HG02610 (cell line): ENCODE data around the gene AFAP1.

Experiments used
- ATAC-seq: cut with Tn5 transposase; IDR thresholded peaks from one replicate; pipeline ENCODE4 v1.9.1; 2021; ENCODE audit warnings: mild to moderate bottlenecking, moderate library complexity; ENCODE audit not compliant: unreplicated experiment

AFAP1 gene

DNA sequence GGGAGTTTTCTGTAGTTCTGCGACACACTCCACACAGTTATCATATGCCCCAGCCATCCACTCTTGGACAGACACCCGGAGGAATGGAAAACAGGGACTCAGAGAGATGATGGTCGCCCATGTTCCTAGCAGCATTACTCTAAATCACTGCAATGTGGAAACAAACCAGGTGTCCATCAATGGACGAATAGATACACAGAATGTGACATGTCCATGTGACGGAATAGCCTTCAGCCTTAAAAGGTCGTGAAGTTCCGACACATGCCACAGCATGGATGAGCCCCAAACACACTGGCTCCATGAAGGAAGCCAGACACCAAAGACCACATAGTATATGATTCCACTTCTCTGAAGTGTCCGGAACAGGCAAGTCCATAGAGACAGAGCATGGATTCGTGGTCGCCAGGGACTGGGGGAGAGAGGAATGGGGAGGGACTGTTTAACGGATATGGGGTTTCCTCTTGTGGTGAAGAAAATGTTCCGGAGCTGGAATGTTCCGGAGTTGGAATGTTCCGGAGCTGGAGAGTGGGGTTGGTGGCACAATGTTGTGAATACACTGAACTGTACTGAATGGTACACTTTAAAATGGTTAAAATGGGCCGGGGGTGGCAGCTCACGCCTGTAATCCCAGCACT, 28.7 kb upstream of the AFAP1 start:
- ATAC-seq = no peak

DNA sequence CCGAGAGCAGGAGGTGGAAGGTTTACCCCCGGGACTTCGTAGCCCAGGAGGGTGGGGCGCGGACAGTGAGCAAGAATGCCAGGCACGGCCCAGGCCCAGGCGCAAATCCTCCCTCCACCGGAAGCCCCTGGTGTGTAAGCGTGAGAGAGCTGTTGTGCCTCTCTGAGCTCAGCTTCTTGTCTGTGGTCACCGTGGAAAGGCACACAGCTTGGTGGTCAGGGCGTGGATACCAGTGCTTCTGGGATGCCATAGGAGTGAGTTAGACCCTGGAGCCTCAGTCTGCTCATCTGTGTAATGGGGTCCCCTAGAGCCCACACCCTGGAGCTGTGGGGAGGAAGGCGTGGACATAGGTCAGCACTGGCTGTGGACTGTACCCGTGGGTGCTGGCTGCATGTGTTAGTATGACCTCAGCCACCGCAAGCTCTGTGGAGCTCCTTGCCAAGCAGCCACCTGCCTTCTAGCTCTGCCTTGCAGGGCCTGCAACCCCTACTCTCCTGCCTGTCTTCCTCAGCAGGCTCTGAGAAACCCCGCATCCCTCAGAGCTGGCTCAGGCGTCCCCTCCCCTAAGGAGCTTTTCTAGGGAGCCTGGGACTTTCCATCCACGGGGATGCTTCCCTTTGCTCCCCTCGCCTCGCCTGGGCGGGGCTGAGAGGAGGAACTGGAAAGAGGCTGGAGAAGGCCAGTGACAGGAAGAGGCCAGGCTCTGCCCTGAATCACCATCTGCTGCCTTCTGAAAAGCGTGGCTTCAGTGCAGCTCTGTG, 28.0 kb upstream of the AFAP1 start:
- no peak for ATAC-seq

DNA sequence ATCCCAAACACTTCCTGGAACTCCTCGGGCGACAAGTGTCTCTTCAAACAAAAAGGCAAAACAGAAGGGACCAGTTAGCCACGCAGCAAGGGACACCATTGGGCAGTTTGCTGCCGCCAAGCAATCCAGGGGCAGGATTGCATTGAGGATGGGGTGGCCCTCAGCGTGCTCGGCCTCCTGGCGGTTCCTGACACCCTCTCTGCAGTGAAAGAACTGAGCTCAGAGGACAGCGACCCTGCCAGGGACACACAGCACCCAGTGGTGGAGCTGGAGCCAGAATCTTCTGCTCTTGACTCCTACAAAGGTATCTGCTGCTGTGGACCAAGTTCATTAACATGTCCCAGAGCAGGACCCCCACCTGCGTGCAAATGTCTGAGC, 27.4 kb upstream of the AFAP1 start:
- ATAC-seq = no peak

DNA sequence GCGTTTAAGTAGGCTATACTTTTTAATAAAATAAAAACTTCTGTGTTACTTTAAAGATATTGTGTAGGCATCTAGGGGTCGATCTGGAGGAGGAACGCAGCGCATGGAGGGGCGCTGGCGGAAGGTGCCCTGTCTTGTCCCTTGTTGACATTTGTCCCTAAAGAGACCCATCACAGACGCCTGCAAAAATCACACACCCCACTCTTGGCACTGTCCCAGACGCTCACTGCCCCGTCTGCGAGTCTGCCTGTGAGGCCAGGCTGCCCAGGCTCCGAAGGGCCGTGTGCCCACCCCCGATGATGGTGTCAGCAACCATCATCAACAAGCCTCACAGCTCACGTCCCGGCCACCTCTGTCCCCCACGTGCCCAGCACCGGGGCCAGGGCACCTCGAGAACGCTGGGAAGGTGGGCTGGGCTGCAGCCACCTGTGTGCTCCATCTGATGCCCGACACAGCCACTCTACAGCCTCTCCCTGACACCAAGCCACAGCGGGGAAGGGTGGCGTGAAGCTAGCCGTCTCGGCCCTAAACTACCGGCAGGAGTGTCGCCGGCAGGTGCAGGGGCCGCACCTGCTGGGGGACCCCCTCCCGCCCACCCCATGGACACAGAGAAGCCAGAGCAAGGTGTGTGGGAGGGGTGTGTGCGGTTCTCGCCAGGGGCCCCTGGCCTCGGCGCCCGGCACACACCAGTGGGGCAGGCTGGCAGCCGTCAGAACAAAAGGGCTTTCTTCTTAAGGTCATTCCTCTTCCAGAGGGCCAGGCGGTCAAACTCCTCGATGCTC, 26.8 kb upstream of the AFAP1 start:
- ATAC-seq = no peak

DNA sequence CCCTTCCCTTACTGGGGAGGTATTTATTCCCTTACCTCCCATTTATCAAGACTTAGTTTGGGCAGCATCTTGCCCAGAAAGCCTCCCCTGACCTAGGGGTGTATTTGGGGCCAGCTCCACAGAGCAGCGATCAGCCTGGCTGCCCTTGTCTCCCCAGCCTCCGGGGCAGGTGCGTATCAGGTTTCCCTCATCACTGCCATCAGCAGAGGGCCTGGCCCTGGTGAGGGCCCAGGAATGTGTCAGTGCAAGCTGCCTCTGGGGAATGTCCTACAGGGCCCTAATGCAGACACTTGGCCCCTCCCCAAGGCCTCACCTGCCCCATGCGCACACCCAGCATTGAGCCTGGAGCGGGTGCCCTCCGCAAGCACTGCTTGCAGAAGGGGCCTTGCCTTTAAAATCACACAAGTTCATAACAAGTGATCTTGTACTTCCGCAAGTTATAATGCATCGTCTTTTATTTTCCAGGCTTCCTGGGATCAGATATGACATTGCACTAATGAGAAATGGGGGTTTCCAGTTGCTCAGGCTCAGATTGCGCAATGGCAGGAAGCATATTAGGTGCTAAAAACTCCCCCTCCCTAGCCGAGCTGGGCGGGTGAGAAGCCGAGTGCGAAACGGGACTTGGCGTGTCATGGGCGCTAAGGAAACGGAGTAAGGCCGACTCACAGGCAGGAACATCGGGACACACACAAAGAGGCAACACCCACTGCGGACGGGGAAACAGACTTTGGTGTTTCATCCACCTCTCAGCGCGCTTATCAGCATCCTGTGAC, 25.4 kb upstream of the AFAP1 start:
- ATAC-seq = no peak

DNA sequence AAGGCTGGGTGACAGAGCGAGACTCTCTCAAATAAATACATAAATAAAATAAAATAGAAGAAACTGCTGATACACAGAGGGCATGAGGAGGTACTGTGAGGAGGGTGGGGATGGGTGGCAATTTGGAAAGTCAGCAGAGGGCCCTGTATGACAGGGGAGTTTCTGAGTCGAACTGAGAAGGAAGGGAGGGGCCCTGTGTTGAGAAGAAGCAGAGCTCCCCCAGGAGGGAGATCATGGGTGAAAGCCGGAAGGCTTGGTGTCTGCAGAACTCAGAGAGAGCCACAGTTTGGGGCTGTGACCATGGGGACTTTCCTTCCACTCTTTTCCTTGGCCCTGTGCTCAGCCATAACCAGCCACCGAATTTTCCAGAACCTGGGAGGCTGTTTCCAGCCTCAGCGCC, 24.8 kb upstream of the AFAP1 start:
- ATAC-seq = no peak

DNA sequence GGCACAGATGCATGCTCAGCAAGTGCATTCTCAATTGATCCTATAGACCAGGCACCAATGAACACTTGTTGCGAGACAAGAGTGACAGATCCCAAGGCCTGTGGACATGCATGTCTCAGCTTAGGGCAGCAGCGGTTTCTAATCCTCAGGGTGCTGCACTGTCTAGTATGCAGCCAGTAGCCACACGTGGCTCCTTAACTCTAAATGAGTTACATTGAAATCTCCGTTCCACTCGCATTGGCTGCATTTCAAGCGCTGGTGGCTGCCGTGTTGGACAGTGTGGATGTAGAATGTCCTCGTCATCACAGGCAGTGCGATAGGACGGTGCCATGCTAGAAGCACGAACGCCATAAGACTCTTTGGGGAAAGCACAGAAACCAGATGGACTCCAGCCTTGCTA, 24.0 kb upstream of the AFAP1 start:
- no peak for ATAC-seq

DNA sequence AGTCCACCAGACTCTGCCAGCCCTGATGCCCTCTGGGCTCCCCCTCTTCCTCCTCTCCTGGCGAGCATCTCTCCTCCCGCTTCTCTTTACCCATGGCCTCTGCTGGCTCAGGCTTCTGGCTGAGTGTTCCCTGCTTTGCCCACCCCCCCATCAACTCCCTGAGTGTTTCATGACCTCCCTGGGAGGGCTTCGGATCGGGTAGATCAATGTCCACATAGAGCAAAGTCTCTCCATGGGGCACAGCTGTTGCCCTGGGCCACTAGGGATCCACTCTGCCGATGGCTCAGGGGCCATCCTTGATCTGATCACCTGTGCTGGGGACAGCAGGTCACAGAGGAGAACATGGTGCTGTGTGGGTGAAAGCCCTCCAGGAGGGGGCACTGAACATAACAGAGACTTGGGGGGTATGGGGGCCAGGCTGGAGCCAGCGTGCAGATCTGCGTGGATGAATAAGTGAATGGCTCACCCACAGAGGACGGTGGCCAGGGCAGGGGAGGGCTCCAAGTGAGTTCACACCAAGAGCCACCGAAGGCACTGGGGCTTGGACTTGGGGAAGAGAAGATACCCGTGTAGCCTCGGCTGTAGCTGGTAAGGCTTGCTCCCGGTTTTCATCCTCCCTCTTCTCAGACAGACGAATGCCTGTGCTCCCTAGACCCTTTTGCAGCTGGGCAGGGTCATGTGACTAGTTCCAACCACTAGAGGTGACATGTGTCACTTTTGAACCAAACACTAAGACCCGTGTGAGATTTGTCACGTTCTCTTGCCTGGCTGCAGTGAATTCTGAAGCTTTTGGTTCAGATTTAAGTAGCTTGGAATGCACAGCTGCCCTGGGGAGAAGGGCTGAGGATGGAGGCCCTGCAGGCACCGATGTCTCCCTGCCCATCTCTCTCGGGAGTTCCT, 23.2 kb upstream of the AFAP1 start:
- no peak for ATAC-seq

DNA sequence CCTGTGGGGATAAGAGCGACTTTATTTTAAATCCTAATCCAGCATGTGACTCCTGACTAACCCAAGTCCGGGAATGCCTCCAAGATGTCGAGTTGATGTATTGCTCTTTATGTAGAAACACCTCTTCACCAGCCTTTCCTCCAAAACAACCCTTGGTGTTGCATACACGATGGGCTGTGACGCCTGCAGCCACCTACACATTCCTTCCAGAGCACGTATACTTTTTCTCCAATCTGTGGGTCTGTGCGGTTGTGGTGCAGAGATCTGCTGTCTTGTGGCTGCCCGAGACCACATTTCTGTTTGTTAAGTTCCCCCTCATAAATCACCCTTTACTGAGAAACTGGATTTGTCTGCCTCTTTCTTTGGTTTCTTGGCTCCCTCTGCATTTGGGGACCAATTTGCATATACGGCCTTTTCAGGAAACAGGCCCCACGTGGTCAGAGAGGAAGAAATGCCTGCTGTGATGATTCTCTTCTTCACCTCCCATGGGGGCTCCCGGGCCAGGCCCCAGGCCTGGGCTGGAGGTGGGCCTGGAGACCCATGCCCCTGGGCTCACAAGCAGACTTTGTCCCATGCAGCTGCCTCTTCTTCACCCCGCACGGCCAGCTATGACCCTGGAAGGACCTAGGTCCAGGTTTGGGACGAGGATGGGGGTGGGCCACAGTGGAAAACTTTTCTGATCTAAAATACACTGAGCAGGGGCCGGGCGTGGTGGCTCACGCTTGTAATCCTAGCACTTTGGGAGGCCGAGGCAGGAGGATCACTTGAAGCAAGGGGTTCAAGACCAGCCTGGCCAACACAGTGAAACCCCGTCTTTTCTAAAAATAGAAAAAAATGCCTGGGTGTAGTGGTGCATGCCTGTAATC, 21.4 kb upstream of the AFAP1 start:
- no peak for ATAC-seq

DNA sequence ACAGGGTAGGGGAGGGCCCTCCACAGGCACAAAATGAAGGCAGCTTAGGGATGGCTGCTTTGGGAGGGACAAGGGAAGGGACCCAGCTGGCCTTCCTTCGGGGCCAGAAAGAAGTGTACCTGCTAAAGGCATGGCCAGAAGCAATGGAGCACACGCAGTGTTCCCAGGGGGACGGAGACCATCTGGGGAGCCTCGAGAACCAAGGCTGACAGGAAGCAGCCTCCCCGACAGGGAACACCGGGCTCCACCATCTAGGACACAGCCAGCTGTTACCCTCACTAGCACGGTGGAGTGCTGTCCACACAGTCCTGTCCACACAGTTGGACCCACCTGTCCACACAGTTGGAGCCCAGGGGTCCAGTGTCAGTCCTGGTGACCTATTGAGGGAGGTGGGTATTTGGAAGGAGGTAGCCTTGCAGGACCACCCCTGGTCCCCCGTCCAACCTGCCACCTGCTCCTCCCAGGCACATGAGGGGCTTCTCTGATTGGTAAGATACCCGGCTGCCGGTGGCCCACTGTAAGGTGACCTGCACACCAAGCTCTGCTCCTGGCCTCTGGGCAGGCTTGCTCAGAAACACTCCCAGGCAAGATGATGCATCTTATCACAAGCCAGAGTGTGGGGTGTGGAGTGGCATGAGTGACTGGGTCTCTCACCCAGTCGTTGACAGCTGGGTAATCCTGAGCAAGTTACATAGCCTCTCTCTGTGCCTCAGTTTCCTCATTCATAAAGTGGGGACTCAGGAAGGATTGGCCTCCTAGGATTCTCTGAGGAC, 20.5 kb upstream of the AFAP1 start:
- no peak for ATAC-seq

DNA sequence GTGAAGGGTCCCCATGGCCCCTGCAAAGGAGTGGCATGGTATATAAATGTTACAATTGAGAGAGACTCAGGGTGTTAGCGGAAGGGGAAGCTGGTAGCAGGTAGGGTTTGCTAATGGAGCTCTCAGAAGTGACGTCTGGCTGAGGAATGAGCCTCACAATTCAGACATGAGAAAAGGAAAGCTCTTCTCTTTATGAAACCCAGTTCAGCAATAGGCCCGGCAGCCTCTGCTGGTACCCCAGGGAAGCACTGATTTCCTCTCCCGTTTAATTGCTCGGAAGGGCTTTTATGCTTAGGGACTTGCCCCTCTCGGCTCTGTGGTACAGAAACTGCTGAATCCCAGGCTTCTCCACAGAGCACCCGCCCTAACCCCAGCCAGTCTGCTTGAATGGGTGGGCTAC, 19.4 kb upstream of the AFAP1 start:
- ATAC-seq = no peak

DNA sequence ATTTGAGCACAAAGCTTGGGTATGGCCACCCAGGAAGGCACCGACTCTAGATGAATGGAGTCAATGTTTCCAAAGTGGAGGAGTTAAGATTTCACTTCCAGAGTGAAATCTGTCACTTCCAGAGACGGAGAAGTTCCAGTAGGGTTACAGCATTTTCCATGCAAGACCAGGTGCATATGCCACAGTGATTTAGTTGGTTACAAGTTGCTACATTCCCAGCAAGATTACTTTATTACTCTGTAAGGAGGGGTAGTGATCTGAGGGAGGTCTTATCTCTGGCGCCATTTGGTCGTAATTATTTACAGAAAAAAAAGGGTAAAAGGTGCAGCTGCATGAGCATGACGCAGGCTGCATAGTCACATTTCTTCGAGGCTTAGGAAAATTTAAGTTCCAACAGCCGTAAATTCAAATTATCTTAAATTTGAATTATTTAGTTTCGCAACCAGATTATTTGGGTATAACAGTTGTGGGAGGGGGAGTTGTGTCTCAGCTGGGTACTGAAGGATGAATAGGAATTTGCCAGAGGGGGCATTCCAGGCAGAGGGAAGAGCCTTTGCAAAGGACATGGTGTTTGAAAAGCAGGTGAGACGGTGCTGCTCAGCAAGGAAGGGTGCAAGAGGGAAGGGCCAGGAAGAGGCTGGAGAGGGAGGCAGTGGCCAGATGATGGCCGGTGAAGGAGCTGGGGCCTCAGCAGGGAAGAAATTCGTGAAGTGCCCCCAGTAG, 17.4 kb upstream of the AFAP1 start:
- no peak for ATAC-seq

DNA sequence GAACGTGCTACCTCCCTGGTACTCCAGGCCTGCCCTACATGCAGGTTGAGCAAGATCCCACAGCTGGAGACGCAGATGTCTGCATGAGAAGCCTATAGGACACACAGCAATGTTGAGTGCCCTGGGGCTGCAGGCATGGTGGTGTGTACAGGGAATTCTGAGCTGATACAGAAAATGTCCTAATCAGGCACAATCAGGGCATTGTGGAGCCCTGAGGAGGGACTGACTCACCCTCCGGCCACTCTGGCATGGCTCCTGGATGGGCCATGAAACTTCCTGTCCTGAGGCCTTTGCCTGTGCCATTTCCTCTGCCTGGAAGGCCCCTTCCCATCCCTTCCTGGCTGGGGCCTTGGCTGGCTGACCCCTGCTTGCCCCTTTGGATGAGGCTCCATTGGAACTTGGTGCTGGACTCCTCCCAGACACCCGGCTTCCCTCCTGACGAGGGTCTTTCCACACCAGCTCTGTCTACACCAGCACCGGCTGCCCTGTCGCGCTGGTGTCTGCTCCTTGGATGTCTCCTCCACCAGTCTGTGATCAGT, 16.7 kb upstream of the AFAP1 start:
- ATAC-seq = no peak

DNA sequence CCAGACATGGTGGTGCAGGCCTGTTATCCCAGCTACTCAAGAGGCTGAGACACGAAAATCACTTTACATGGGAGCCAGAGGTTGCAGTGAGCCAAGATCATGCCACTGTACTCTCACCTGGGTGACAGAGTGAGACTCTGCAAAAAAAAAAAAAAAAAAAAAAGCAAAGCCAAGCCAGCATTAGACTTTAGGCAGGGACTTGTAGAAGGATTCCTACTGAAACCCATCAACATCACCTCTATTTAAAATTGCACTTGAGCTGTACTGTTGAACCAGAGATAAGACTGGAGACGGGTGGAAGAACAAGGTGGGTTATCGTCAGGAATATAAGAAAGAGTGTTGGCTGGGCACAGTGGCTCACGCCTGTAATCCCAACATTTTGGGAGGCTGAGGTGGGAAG, 15.7 kb upstream of the AFAP1 start:
- ATAC-seq = no peak

DNA sequence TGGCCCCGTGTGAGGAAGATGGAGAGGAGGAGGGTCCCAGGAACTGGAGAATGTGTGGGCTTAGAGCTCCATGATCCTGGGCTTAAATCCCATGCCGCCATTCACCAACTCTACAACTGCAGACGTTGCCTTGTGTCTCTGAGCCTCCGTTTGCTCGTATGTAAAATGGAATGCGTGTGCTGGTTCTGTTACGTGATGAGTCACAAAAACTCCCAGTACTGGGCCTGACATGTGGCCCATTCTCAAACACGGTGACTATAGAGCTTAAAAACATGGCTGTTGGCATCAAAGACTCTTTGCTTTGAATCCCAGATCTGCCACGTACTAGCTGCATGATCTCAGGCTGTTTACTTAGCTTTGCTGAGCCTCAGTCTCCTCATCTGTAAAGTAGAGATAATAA, 13.0 kb upstream of the AFAP1 start:
- no peak for ATAC-seq

DNA sequence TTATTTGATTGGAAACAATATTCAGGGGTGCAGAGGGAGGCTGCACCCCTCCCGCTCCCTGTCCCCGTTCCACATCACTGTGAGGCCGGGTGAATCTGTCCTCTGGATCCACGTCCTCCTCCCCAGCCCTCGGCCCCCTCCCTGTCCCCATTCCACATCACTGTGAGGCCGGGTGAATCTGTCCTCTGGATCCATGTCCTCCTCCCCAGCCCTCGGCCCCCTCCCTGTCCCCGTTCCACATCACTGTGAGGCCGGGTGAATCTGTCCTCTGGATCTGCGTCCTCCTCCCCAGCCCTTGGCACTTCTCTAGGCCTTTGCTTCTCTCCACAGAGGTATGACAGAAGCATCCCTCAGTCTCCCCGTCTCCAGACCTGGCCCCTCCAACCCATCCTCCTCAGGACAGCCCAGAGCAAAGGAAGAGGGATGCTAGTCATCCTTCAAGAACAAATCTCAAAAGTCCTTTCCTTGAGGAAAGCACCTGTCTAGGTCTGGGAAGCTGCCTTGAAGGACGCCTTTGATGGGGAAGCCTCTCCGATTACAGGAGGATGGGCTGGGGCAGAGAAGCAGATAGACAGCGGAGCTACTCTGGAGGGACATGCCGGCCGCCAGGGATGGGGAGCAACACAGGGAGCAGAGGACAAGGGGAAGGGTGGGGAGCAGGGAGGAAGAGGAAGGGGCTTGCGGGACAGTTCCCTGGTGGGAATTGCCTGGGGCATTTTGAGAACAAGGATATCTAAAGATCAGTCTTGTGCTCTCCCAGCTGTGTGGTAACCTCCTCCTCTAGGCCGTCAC, 10.8 kb upstream of the AFAP1 start:
- ATAC-seq = no peak

DNA sequence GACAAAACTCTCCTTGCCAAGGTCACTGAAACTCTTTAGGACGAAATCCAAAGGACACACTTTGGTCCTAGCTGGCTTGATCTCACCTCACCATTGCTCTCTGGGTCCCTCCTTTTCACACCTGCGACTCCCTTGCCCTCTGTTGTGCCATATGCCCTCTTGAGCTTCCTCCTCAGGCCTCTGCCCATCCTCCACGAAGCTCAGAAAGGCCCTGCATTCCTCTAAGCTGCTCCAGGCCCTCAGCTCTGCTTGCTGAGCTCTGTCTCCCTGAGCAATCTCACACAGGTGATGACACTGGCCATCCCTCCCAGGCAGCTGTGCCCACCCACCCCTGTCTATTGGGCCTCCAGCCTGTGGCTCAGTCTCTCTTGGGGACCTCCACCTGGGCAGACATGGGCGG, 10.1 kb upstream of the AFAP1 start:
- ATAC-seq = no peak
